Activated T-cell treated with anti-CD3 and anti-CD28 coated beads for 48 hours (primary cell): ENCODE measurements around the gene LRP3.
"Not testable (repeated sequence)": the region's sequence is repeated elsewhere in the genome, so short reads cannot be mapped to it uniquely, and the experiment has no call there.

Source experiments
- DNase-seq: peaks from one replicate; pipeline ENCODE4 v3.0.0-alpha.2; 2020; ENCODE audit warnings: low read depth

Gene LRP3

DNA sequence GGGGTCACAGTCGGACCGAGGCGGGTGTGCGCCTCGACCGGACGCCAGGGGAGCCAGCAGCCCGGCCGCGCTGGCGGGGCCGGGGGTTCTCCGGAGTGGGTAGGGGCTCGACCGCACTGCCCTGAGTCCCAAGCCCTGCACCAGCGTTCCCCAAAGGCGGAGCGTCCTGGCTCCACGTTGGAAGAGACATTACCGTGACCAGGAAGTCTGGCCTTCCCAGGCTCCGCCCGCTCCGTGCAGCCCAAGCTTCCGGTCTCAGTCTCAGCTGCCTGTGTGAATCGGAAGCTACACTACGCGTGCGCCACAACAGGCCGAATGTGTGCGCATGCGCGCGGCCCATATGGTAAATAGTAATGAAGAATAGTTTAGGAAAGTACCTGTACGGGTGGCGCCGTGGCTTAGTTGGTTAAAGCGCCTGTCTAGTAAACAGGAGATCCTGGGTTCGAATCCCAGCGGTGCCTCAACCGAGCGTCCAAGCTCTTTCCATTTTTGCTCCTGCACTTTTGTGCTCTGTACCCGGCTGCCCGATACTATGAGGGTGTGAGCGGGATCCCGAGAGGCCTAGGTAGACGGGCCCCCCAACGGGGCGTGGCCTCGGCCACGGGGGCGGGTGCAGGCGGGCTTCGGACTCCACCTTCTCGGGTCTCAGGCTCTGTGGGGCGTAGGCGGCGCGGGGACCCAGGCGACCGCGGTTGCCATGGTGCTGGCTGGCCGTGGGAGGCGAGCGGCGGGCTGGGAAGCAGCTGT lies 17.3 kb upstream of the LRP3 start:
- DNase-seq = peak; percentile 98

GRCh38 chr19:33177417-33177979 lies 16.6 kb upstream of the LRP3 start:
- no peak for DNase-seq

DNA sequence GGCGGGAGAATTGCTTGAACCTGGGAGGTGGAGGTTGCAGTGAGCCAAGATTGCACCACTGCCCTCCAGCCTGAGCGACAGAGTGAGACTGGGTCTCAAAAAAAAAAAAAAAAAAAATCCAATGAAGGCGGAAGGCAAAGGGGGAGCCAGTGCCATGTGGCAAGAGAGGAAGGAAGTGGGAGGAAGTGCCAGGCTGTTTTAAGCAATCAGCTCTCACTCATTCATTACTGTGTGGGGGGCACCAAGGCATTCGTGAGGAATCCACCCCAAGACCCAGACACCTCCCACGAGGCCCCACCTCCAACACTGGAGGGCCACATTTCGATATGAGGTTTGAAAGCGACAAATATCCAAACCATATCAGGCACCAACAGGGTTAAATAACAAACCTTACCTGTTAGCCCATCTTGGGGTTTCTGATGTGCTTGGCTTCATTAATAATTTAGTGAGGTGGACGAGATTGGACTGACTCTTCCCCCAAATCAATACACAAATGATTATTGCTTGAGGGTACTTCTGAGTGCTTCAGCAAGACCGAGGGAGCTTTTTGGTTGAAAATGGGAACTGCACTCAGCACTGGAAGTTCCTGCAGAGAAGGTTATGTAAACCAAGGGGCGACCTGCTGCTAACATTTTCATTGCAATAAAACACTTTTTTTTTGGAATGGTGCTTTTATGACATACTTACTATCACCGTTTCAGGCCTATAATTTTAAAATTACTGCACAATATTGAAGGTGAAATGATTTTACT lies 7.5 kb upstream of the LRP3 start:
- no peak for DNase-seq

GRCh38 chr19:33187183-33187540 lies 7.0 kb upstream of the LRP3 start:
- DNase-seq = no peak

DNA sequence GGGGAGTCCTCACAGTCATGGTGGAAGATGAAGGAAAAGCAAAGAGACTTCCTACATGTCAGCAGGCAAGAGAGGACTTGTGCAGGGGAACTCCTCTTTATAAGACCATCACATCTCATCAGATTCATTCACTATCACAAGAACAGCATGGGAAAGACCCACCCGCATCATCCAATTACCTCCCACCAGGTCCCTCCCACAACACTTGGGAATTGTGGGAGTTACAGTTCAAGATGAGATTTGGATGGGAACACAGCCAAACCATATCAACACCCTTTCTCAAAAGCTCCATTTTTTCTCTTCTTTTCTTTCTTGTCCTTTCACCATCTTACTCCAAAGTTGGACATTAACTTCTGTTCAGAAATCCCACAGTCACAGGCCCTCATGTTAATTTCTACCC lies 4.7 kb upstream of the LRP3 start:
- no peak for DNase-seq

GRCh38 chr19:33191092-33191491 lies 3.0 kb upstream of the LRP3 start:
- DNase-seq = not testable (repeated sequence)

- no peak for DNase-seq
Measured at GRCh38 chr19:33191501-33191900, 2.6 kb upstream of the LRP3 start.

GRCh38 chr19:33192010-33192409 lies 2.1 kb upstream of the LRP3 start:
- DNase-seq = no peak

- no peak for DNase-seq
Measured at GRCh38 chr19:33193269-33193864, 763 bp upstream of the LRP3 start.

DNA sequence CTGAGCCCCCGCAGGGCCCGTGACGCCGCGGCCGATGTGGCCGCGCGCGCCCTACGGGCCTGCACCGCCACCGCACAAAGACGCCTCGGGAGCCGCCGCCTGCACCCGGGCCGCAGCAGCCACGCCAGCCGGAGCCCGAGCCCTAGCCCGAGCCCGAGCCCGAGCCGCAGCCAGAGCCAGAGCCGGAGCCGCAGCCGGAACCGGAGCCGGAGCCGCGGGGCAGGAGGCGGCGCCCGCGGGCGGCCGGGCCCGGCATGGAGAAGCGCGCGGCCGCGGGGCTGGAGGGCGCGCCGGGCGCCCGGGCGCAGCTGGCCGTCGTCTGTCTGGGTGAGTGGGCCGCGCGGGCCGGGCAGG lies 379 bp downstream of the LRP3 start:
- DNase-seq = no peak

GRCh38 chr19:33194886-33195644 lies 935 bp downstream of the LRP3 start:
- DNase-seq = no peak

DNA sequence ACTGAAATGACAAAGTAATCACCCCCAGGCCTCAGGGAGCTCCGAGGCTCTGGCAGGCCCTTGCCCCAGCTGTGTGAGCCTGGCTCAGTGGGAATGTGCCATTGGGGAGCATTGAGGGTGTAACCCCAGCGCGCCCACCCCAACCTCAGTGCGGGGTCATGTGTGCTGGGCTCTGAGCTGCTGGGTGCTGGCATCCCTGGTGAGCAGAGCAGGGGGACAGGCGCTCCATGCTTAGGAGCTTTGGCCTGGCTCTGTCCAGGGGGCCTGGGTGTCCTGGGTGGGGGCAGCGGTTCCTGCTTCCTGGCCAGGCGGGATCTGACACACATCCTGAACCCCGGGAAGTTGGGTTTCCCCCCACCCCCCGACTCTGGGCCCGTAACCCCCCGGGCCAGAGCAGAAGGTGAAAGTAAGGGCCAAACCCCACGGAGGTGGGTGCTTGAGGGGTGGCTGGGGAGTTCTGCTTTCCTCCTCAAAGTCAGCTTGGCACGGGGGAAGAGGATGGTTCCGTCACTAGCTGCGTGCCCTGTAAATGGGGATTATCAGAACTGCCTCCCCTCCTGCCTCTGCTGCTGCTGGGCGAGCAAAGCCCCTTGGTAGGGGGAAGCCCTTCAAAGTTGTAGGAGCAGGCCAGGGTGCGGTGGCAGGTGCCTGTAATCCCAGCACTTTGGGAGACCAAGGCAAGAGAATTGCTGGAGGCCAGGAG lies 1.7 kb downstream of the LRP3 start:
- DNase-seq = no peak

GRCh38 chr19:33196446-33197193 lies 2.5 kb downstream of the LRP3 start:
- no peak for DNase-seq

- DNase-seq = no peak
Measured at GRCh38 chr19:33197591-33198000, 3.5 kb downstream of the LRP3 start.

DNA sequence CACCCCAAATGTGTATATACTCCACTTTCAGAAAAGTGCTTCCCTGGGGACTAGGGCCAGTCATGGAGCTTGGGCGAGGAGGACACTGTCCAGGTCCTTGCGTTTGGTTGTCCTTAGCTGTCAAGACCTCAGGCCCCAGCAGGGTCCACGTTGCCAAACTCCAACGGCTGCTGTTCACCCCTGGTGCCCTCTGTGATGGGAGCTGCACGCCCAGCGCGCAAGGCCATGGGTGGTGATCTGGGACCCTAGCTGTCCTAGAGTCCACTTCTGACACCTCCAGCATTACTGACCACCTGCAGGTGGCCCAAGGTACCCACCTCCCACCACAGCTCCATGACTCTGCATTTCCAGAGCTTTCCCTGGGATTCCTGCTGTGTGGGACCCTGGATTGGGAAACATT lies 4.0 kb downstream of the LRP3 start:
- no peak for DNase-seq

- no peak for DNase-seq
Measured at GRCh38 chr19:33199441-33200265, 5.5 kb downstream of the LRP3 start.

DNA sequence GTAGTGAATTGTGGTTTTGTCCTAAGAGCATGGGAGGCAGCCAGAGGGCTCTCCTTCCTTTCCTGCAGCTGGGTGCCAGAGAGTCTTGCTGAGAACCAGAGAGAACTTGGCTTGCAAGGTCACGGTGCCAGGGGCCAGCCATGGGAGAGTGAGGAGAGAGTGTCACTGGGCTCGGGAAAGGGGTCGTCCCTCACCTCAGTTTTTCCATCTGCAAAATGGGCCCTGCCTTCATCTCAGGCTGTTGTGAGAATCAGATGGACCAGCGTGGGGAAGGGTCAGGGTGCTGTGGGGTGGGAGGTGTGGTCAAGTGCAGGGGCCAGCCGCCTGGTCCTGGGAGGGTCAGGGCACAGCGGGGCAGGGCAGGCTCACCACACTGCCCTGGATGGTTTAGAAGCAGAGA lies 7.3 kb downstream of the LRP3 start:
- DNase-seq = no peak

DNA sequence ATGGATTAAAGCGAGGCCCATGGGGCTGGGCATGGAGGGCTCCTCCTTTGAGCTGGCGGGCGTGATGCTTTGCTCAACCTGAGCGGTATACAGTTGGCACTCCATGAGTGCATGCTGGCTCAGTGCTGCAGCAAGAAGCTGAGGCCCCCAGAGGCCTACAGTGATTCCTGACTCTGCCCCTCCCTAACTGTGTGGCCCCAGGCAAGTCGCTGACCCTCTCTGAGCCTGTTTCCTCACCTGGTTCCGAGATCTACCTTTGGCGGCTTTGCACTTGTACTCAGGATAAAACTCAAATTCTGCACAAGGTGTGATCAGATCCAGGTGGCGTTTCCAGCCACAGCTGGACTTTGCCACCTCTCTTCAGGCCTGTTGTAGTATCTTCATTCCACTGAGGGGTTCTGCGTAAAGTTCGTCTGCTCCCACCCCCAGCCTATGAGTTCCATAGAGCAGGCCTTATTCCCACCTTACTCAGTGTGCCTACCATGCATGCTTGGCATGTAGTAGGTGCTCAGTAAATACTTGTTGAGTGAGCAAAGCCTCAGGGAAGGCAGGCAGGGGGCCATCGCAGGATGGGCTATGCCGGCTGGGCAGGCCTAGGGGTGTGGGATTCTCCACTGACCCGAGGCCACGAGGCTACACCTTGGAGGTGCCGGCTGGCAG lies 7.9 kb downstream of the LRP3 start:
- no peak for DNase-seq
